OCI-LY3 (cell line): ENCODE data around the gene SEMA3C.

Source experiments
- EZH2phosphoT487 ChIP-seq: fragments of 200-600 bp; shearing (Covaris generic); IDR thresholded peaks from 2 replicates; pipeline ENCODE4 v1.6.1; 2018; ENCODE audit warnings: antibody characterized with exemption, mixed run types, low read depth
- TF ChIP-seq, protein P1 (sequence below): fragments of 200-600, 300-600 bp; sonication (generic); IDR thresholded peaks from 2 replicates; pipeline ENCODE4 v1.5.1; 2014; ENCODE audit warnings: antibody characterized with exemption, low read length, low read depth

DNA sequence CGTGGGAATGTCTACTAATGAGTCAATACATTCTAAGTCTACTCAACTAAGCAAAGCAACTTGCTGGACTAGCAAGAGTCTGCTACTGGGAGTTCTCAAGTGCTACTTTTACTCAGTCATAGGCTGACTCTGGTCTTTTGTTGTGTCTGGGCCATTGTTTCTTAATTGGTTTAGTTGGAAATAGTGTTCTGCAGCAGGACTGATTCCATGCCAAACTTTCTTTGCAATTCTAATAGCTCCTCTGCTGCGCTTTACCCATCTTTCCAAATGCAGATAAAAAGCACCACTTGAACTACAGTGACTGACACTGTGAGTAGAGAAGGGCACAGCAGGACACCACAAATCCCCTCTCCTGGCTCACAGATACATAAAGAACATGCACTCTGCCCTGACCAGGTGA, 154.7 kb downstream of the SEMA3C start:
- TF ChIP-seq, protein P1, sequence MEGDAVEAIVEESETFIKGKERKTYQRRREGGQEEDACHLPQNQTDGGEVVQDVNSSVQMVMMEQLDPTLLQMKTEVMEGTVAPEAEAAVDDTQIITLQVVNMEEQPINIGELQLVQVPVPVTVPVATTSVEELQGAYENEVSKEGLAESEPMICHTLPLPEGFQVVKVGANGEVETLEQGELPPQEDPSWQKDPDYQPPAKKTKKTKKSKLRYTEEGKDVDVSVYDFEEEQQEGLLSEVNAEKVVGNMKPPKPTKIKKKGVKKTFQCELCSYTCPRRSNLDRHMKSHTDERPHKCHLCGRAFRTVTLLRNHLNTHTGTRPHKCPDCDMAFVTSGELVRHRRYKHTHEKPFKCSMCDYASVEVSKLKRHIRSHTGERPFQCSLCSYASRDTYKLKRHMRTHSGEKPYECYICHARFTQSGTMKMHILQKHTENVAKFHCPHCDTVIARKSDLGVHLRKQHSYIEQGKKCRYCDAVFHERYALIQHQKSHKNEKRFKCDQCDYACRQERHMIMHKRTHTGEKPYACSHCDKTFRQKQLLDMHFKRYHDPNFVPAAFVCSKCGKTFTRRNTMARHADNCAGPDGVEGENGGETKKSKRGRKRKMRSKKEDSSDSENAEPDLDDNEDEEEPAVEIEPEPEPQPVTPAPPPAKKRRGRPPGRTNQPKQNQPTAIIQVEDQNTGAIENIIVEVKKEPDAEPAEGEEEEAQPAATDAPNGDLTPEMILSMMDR = no peak
- TF ChIP-seq EZH2phosphoT487 = no peak
